ENCODE measurements around the gene SLC48A1.

SLC48A1 gene

GRCh38 chr12:47791351-47791746 is 18.3 kb downstream of the SLC48A1 start:
- CTCF ChIA-PET, result interaction anchor here (0.9 to 35.8 kb wide), 5 partner anchors 15 to 65 kb away, joined by 3 to 1524 read pairs (median 4); partner anchors contain the start of genes ENDOU and RPAP3
- DNase-seq (ENCODE audit: extremely low spot score), result no peak
- POLR2A ChIA-PET, result no interaction called here
- no peak for TF ChIP-seq CTCF (IDR thresholded peaks at IDR 0.05; ENCODE audit: control extremely low read depth, extremely low read depth, low read depth, missing control alignments)

GRCh38 chr12:47791874-47792273 is 18.8 kb downstream of the SLC48A1 start:
- no peak for DNase-seq (ENCODE audit: extremely low spot score)
- TF ChIP-seq CTCF (IDR thresholded peaks at IDR 0.05; ENCODE audit: control extremely low read depth, extremely low read depth, low read depth, missing control alignments), result no peak
- POLR2A ChIA-PET, result no interaction called here
- CTCF ChIA-PET, result interaction anchor here (0.9 to 35.8 kb wide), 8 partner anchors 10 to 65 kb away, joined by 3 to 1524 read pairs (median 4); partner anchors contain the start of genes ENDOU and RPAP3

- POLR2A ChIA-PET, result no interaction called here
- CTCF ChIA-PET, result interaction anchor here (1.0 to 35.8 kb wide), 7 partner anchors 9 to 67 kb away, joined by 3 to 1524 read pairs (median 5); partner anchors contain the start of genes ENDOU and RPAP3
Observed at GRCh38 chr12:47793015-47793681, 20.1 kb downstream of the SLC48A1 start.

GRCh38 chr12:47794679-47795078 is 21.6 kb downstream of the SLC48A1 start:
- ChIA-PET CTCF (interaction anchor here (2.7 to 35.8 kb wide), 3 partner anchors 15 to 68 kb away, joined by 14 to 1524 read pairs (median 685); partner anchors contain the start of genes ENDOU and RPAP3), POLR2A (no interaction called here)
- TF ChIP-seq CTCF (IDR thresholded peaks at IDR 0.05; ENCODE audit: control extremely low read depth, extremely low read depth, low read depth, missing control alignments), result no peak
- no peak for DNase-seq (ENCODE audit: extremely low spot score)

More at GRCh38 chr12:47793015-47793681, 20.1 kb downstream of the SLC48A1 start:
- DNase-seq (ENCODE audit: extremely low spot score), result no peak
- TF ChIP-seq CTCF (IDR thresholded peaks at IDR 0.05; ENCODE audit: control extremely low read depth, extremely low read depth, low read depth, missing control alignments), result no peak

- ChIA-PET CTCF (interaction anchor here (31.1 to 35.8 kb wide), 2 partner anchors 40 to 69 kb away, joined by 685 to 1524 read pairs; partner anchors contain the start of genes ENDOU and RPAP3), POLR2A (no interaction called here)
- no peak for TF ChIP-seq CTCF (IDR thresholded peaks at IDR 0.05; ENCODE audit: control extremely low read depth, extremely low read depth, low read depth, missing control alignments)
- no peak for DNase-seq (ENCODE audit: extremely low spot score)
Observed at GRCh38 chr12:47795121-47795813, 22.2 kb downstream of the SLC48A1 start.

- ChIA-PET CTCF (interaction anchor here (31.1 to 35.8 kb wide), 2 partner anchors 39 to 69 kb away, joined by 685 to 1524 read pairs; partner anchors contain the start of genes ENDOU and RPAP3), POLR2A (no interaction called here)
- no peak for TF ChIP-seq CTCF (IDR thresholded peaks at IDR 0.05; ENCODE audit: control extremely low read depth, extremely low read depth, low read depth, missing control alignments)
- no peak for DNase-seq (ENCODE audit: extremely low spot score)
Observed at GRCh38 chr12:47795814-47796411, 22.9 kb downstream of the SLC48A1 start.

Measured in GM10248 (cell line).